ENCODE results near the gene HDAC11. TPM values are rescaled to one million over a fixed set of nuclear protein-coding genes. Genes with fewer than 3 reads are reported as not detected.
"Not testable (repeated sequence)": the region's sequence is repeated elsewhere in the genome, so short reads cannot be mapped to it uniquely, and the experiment has no call there.

The HDAC11 gene
- total RNA-seq, 1 donor from 2014 or later, result 8.9 TPM

DNA sequence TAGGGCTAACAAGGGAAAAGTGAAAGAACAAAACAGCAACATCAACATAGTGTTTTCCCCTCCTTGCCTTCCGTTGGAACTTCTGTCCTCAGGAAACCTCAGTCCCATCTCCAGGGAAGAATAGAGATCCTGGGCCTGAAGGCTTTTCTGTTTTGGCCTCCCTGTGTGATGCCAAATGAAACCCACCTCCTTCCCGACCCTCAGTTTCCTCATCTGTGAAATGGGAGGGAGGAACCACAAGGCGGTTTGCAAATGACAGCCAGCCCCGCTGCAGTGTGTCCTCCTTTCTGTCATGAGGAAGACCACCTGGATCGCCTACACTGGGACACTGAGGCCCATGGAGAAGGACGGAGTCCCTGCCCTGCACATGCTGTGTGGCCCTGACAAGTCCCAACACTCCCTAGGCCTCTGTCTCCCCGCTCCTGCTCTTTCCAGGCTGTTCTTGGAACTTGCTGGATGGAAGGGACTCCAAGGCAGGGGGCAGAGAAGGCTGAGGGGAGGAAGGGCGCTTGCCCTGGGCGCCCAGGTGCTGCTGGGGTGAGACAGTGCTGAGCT lies 40.3 kb downstream of the HDAC11 start:
- Histone ChIP-seq H3K36me3 (ENCODE audit: control insufficient read depth in 3 of 3, insufficient read depth in 3 of 3, low read length in 3 of 3) (no peaks in the 10 kb centered on the region), H3K9ac (ENCODE audit: low read depth in 1 of 3, low read length in 3 of 3) (no peak overlapping the region), H3K27me3 (ENCODE audit: control insufficient read depth in 3 of 3, insufficient read depth in 3 of 3, low read length in 3 of 3) (peaks cover 0 to 15% (median 9%) of the 10 kb centered on the region in 3 donors), H3K4me1 (ENCODE audit: control insufficient read depth in 3 of 3, insufficient read depth in 3 of 3, low read length in 3 of 3) (peaks cover 16 to 23% (median 21%) of the 10 kb centered on the region in 3 donors), H3K4me3 (ENCODE audit: low read length in 3 of 3) (no peak overlapping the region), H3K27ac (ENCODE audit: low read depth, low read length) (no peak overlapping the region), H3K9me3 (ENCODE audit: control insufficient read depth in 3 of 3, low read length in 3 of 3) (no peaks in the 10 kb centered on the region)

DNA sequence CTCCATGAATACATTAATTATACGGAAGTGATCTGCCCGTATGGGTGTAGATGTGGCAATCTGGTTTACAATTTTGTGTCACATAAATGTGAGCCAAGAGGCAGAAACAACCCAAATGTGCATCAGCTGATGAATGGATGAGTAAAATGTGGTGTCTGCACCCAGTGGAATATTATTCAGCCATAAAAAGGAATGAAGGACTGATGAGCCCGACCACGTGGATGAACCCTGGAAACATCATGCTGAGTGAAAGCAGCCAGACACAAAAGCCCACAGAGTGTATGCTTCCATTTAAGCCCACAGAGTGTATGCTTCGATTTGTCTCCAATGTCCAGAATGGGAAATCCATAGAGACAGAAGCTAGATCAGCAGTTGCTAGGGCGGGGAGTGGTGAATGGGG lies 41.2 kb downstream of the HDAC11 start:
- Histone ChIP-seq H3K9ac (ENCODE audit: low read depth in 1 of 3, low read length in 3 of 3) (no peak overlapping the region), H3K4me3 (ENCODE audit: low read length in 3 of 3) (no peak overlapping the region), H3K4me1 (ENCODE audit: control insufficient read depth in 3 of 3, insufficient read depth in 3 of 3, low read length in 3 of 3) (peaks cover 20 to 29% (median 21%) of the 10 kb centered on the region in 3 donors), H3K27ac (ENCODE audit: low read depth, low read length) (no peak overlapping the region), H3K9me3 (ENCODE audit: control insufficient read depth in 3 of 3, low read length in 3 of 3) (no peaks in the 10 kb centered on the region), H3K27me3 (ENCODE audit: control insufficient read depth in 3 of 3, insufficient read depth in 3 of 3, low read length in 3 of 3) (peaks cover 0 to 16% (median 9%) of the 10 kb centered on the region in 3 donors), H3K36me3 (ENCODE audit: control insufficient read depth in 3 of 3, insufficient read depth in 3 of 3, low read length in 3 of 3) (no peaks in the 10 kb centered on the region)

DNA sequence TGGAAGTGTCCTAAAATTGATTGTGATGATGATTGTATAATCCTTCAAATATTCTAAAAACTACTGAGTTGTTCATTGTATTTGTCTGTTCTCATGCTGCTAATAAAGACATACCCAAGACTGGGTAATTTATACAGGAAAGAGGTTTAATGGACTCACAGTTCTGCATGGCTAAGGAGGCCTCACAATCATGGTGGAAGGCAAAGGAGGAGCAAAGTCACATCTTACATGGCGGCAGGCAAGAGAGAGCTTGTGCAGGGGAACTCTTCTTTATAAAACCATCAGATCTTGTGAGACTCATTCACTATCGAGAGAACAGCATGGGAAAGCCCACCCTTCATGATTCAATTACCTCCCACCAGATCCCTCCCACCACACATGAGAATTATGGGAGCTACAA lies 41.6 kb downstream of the HDAC11 start:
- not testable (repeated sequence) for H3K9ac ChIP-seq (ENCODE audit: low read depth in 1 of 3, low read length in 3 of 3); H3K9me3 ChIP-seq (ENCODE audit: control insufficient read depth in 3 of 3, low read length in 3 of 3); H3K27ac ChIP-seq (ENCODE audit: low read depth, low read length); H3K4me3 ChIP-seq (ENCODE audit: low read length in 3 of 3); H3K36me3 ChIP-seq (ENCODE audit: control insufficient read depth in 3 of 3, insufficient read depth in 3 of 3, low read length in 3 of 3)
- peaks cover 0 to 20% (median 9%) of the 10 kb centered on the region in 3 donors for H3K27me3 ChIP-seq (ENCODE audit: control insufficient read depth in 3 of 3, insufficient read depth in 3 of 3, low read length in 3 of 3)
- H3K4me1 ChIP-seq (ENCODE audit: control insufficient read depth in 3 of 3, insufficient read depth in 3 of 3, low read length in 3 of 3), result peaks cover 23 to 32% (median 26%) of the 10 kb centered on the region in 3 donors

- Histone ChIP-seq H3K27me3 (ENCODE audit: control insufficient read depth in 3 of 3, insufficient read depth in 3 of 3, low read length in 3 of 3) (peaks cover 0 to 22% (median 9%) of the 10 kb centered on the region in 3 donors), H3K9me3 (ENCODE audit: control insufficient read depth in 3 of 3, low read length in 3 of 3) (no peaks in the 10 kb centered on the region), H3K27ac (ENCODE audit: low read depth, low read length) (no peak overlapping the region), H3K9ac (ENCODE audit: low read depth in 1 of 3, low read length in 3 of 3) (no peak overlapping the region), H3K4me1 (ENCODE audit: control insufficient read depth in 3 of 3, insufficient read depth in 3 of 3, low read length in 3 of 3) (peaks cover 23 to 27% (median 26%) of the 10 kb centered on the region in 3 donors), H3K36me3 (ENCODE audit: control insufficient read depth in 3 of 3, insufficient read depth in 3 of 3, low read length in 3 of 3) (no peaks in the 10 kb centered on the region), H3K4me3 (ENCODE audit: low read length in 3 of 3) (no peak overlapping the region)
Observed at GRCh38 chr3:13522236-13522635, 42.1 kb downstream of the HDAC11 start.

GRCh38 chr3:13524979-13525669 lies 45.0 kb downstream of the HDAC11 start:
- Histone ChIP-seq H3K4me1 (ENCODE audit: control insufficient read depth in 3 of 3, insufficient read depth in 3 of 3, low read length in 3 of 3) (peaks cover 9 to 16% (median 14%) of the 10 kb centered on the region in 3 donors), H3K9me3 (ENCODE audit: control insufficient read depth in 3 of 3, low read length in 3 of 3) (no peaks in the 10 kb centered on the region), H3K9ac (ENCODE audit: low read depth in 1 of 3, low read length in 3 of 3) (no peak overlapping the region), H3K36me3 (ENCODE audit: control insufficient read depth in 3 of 3, insufficient read depth in 3 of 3, low read length in 3 of 3) (no peaks in the 10 kb centered on the region), H3K27ac (ENCODE audit: low read depth, low read length) (no peak overlapping the region), H3K27me3 (ENCODE audit: control insufficient read depth in 3 of 3, insufficient read depth in 3 of 3, low read length in 3 of 3) (peaks cover 0 to 9% (median 4%) of the 10 kb centered on the region in 3 donors), H3K4me3 (ENCODE audit: low read length in 3 of 3) (no peak overlapping the region)

GRCh38 chr3:13525827-13526625 lies 45.9 kb downstream of the HDAC11 start:
- no peaks in the 10 kb centered on the region for H3K36me3 ChIP-seq (ENCODE audit: control insufficient read depth in 3 of 3, insufficient read depth in 3 of 3, low read length in 3 of 3)
- H3K9ac ChIP-seq (ENCODE audit: low read depth in 1 of 3, low read length in 3 of 3), result no peak overlapping the region
- H3K27ac ChIP-seq (ENCODE audit: low read depth, low read length), result peak overlapping the region; percentile 64
- no peak overlapping the region for H3K4me3 ChIP-seq (ENCODE audit: low read length in 3 of 3)
- peaks cover 0 to 9% (median 4%) of the 10 kb centered on the region in 3 donors for H3K27me3 ChIP-seq (ENCODE audit: control insufficient read depth in 3 of 3, insufficient read depth in 3 of 3, low read length in 3 of 3)
- H3K9me3 ChIP-seq (ENCODE audit: control insufficient read depth in 3 of 3, low read length in 3 of 3), result no peaks in the 10 kb centered on the region
- peaks cover 9 to 16% (median 14%) of the 10 kb centered on the region in 3 donors for H3K4me1 ChIP-seq (ENCODE audit: control insufficient read depth in 3 of 3, insufficient read depth in 3 of 3, low read length in 3 of 3)

GRCh38 chr3:13526626-13526949 lies 46.5 kb downstream of the HDAC11 start:
- no peaks in the 10 kb centered on the region for H3K9me3 ChIP-seq (ENCODE audit: control insufficient read depth in 3 of 3, low read length in 3 of 3)
- H3K4me3 ChIP-seq (ENCODE audit: low read length in 3 of 3), result no peak overlapping the region
- H3K27me3 ChIP-seq (ENCODE audit: control insufficient read depth in 3 of 3, insufficient read depth in 3 of 3, low read length in 3 of 3), result peaks cover 0 to 9% (median 4%) of the 10 kb centered on the region in 3 donors
- H3K27ac ChIP-seq (ENCODE audit: low read depth, low read length), result peak overlapping the region; percentile 64
- H3K4me1 ChIP-seq (ENCODE audit: control insufficient read depth in 3 of 3, insufficient read depth in 3 of 3, low read length in 3 of 3), result peaks cover 9 to 16% (median 14%) of the 10 kb centered on the region in 3 donors
- no peak overlapping the region for H3K9ac ChIP-seq (ENCODE audit: low read depth in 1 of 3, low read length in 3 of 3)
- no peaks in the 10 kb centered on the region for H3K36me3 ChIP-seq (ENCODE audit: control insufficient read depth in 3 of 3, insufficient read depth in 3 of 3, low read length in 3 of 3)

GRCh38 chr3:13528217-13528867 lies 48.2 kb downstream of the HDAC11 start:
- H3K36me3 ChIP-seq (ENCODE audit: control insufficient read depth in 3 of 3, insufficient read depth in 3 of 3, low read length in 3 of 3), result no peaks in the 10 kb centered on the region
- no peak overlapping the region for H3K27ac ChIP-seq (ENCODE audit: low read depth, low read length)
- no peaks in the 10 kb centered on the region for H3K9me3 ChIP-seq (ENCODE audit: control insufficient read depth in 3 of 3, low read length in 3 of 3)
- H3K4me1 ChIP-seq (ENCODE audit: control insufficient read depth in 3 of 3, insufficient read depth in 3 of 3, low read length in 3 of 3), result peaks cover 9 to 16% (median 14%) of the 10 kb centered on the region in 3 donors
- peaks cover 0 to 9% (median 4%) of the 10 kb centered on the region in 3 donors for H3K27me3 ChIP-seq (ENCODE audit: control insufficient read depth in 3 of 3, insufficient read depth in 3 of 3, low read length in 3 of 3)
- H3K4me3 ChIP-seq (ENCODE audit: low read length in 3 of 3), result no peak overlapping the region
- H3K9ac ChIP-seq (ENCODE audit: low read depth in 1 of 3, low read length in 3 of 3), result no peak overlapping the region

DNA sequence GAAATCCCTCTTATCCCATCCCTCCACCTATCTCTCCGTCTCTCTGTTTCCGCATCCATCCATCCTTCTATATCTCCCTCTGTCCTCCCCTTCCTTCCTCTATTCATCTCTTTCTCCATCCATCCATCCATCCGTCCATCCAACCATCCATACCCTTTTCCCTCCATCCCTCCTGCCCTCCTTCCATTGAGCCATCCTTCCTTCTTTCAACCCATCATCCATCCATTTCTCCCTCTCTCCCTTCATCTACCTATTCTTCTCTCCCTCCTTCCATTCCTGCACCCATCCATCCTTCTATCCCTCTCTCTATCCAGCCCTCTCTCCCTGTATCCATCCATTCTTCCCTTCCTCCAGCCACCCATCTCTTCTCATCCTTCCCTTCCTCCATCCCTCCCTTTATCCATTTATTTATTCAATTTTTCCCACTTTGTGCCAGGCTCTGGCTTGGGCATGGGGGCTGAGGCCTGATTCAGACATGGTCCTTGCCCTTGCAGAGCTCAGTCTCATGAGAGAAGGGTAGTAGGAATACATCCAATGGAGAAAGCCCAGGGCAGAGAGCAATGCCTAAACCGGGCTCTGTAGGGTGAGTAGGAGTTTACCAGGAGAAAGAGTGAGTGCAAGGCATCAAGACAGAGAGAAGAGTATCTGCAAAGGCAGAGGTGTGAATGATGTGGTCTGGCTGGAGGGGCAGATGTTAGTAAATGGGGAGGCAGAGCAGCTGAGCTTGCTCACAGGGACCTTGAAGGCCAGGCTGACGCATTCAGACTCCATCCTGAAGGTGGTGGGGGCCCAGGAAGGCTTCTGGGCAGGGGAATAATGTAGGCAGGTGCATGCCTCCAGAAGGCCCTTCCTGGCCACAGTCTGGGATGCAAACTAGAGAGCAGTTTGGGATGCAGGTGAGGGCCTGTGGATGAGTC lies 49.3 kb downstream of the HDAC11 start:
- Histone ChIP-seq H3K4me1 (ENCODE audit: control insufficient read depth in 3 of 3, insufficient read depth in 3 of 3, low read length in 3 of 3) (peaks cover 12 to 21% (median 16%) of the 10 kb centered on the region in 3 donors), H3K4me3 (ENCODE audit: low read length in 3 of 3) (no peak overlapping the region), H3K9me3 (ENCODE audit: control insufficient read depth in 3 of 3, low read length in 3 of 3) (no peaks in the 10 kb centered on the region), H3K36me3 (ENCODE audit: control insufficient read depth in 3 of 3, insufficient read depth in 3 of 3, low read length in 3 of 3) (no peaks in the 10 kb centered on the region), H3K27me3 (ENCODE audit: control insufficient read depth in 3 of 3, insufficient read depth in 3 of 3, low read length in 3 of 3) (peaks cover 0 to 9% (median 4%) of the 10 kb centered on the region in 3 donors), H3K9ac (ENCODE audit: low read depth in 1 of 3, low read length in 3 of 3) (no peak overlapping the region), H3K27ac (ENCODE audit: low read depth, low read length) (no peak overlapping the region)

Measured in skeletal muscle tissue (tissue), 4 donors.